Lower leg skin (tissue), 4 donors: ENCODE data around the gene FEZ2. TPM values are rescaled to one million over a fixed set of nuclear protein-coding genes. Genes with fewer than 3 reads are reported as not detected.

Experiments
- DNase-seq, 2 donors: peaks; one replicate each; pipeline ENCODE4 v3.0.0-alpha.2; 2019; ENCODE audit warnings: low spot score in 2 of 2
- H3K4me3 ChIP-seq: fragments of 200-600 bp; sonication (generic); 2 replicates; pipeline ENCODE4 v1.5.1; 2017; ENCODE audit warnings: mild to moderate bottlenecking, low read depth; ENCODE audit not compliant: poor library complexity, severe bottlenecking
- CTCF ChIP-seq, 3 donors: fragments of 450-650 bp; IDR thresholded peaks; one replicate each; pipeline ENCODE4 v1.5.1; 2016; ENCODE audit warnings: antibody characterized with exemption in 3 of 3, mild to moderate bottlenecking in 3 of 3, moderate library complexity in 2 of 3
- POLR2A ChIP-seq, 2 donors: fragments of 450-650 bp; IDR thresholded peaks; one replicate each; pipeline ENCODE4 v1.6.1; 2016 to 2017; ENCODE audit warnings: antibody characterized with exemption in 2 of 2, mild to moderate bottlenecking in 1 of 2, moderate library complexity in 1 of 2
- WGBS, 2 donors: methylation state at CpG; one replicate each; pipeline ENCODE4 v1.1.5; 2018; 5-methylcytosine and 5-hydroxymethylcytosine counted together
- intact Hi-C: fragments of 100-400 bp; cut with DNase I; formaldehyde crosslinking; loops from one replicate; pipeline ENCODE4 v1.15.0; 2023; ENCODE audit warnings: low total_unique reads
- total RNA-seq, 4 donors: library from RNA; depleted of rRNA; stranded (reverse); fragments of >200 nt; gene quantifications; one replicate each; pipeline ENCODE4 v1.1.0, GENCODE V29; 2016

FEZ2 gene
- total RNA-seq, 4 donors from 2014 or later: 8.1 to 24.0 (median 19.0) TPM

- intact Hi-C loops: no loop called here
- no peak for DNase-seq
- H3K4me3 ChIP-seq: no peak overlapping the region
- TF ChIP-seq POLR2A (IDR thresholded peaks at IDR 0.05) (no peak), CTCF (IDR thresholded peaks at IDR 0.05) (no peak)
- WGBS, 2 donors: 72 to 79% methylated on average over 6 of the region's 6 CpGs
These were observed 88.9 kb downstream of the FEZ2 start for GRCh38 chr2:36509075-36509474.

GRCh38 chr2:36507408-36507812 is 90.6 kb downstream of the FEZ2 start:
- intact Hi-C loops: no loop called here
- H3K4me3 ChIP-seq: no peak overlapping the region
- DNase-seq: peak in 1 of 2 donors; percentile 34
- no peak for TF ChIP-seq POLR2A (IDR thresholded peaks at IDR 0.05)
- TF ChIP-seq CTCF (IDR thresholded peaks at IDR 0.05): peak in 1 of 3 donors; percentile 47

Other genes starting within 250 kb of the FEZ2 start
- 100 to 1,000 TPM in 3 of 4 donors, 10 to 100 TPM in 1; 71.7 to 132 (median 118) TPM for gene CRIM1, start 242.4 kb downstream of the FEZ2 start, total RNA-seq
- 10 to 100 TPM; 10.0 to 23.7 (median 13.8) TPM for gene VIT, start 98.5 kb upstream of the FEZ2 start, total RNA-seq